Measurements from ENCODE around the gene SCCPDH.

The SCCPDH gene

DNA sequence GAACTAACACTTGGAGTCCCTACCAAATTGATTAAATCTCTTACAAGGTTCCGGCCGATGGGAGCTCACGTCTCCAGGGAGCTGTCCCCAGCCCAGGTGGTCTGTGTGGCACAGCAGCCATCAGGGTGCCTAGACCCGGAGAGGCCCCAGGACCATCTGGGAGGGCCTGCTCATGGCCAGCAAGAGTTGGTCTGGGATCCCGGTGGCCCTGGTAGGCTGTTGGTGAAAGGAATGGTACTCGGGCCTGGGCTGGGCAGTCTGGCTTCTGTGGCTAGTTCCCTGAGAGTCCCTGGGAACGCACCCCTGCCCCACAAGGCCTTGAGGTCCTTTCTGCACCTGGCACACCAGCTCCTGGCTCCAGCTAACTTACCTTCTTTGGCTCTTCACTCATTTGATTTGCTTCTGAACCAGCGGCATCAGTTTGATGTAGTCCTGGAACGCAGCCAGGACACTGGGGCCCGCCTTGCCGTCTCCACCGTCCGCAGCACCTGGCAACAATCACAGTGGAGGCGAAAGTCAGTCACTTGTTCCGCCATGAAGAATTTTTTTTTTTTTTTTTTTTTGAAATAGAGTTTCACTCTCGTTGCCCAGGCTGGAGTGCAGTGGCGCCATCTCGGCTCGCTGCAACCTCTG is 62.5 kb downstream of the SCCPDH start:
- DNase-seq: no peak

DNA sequence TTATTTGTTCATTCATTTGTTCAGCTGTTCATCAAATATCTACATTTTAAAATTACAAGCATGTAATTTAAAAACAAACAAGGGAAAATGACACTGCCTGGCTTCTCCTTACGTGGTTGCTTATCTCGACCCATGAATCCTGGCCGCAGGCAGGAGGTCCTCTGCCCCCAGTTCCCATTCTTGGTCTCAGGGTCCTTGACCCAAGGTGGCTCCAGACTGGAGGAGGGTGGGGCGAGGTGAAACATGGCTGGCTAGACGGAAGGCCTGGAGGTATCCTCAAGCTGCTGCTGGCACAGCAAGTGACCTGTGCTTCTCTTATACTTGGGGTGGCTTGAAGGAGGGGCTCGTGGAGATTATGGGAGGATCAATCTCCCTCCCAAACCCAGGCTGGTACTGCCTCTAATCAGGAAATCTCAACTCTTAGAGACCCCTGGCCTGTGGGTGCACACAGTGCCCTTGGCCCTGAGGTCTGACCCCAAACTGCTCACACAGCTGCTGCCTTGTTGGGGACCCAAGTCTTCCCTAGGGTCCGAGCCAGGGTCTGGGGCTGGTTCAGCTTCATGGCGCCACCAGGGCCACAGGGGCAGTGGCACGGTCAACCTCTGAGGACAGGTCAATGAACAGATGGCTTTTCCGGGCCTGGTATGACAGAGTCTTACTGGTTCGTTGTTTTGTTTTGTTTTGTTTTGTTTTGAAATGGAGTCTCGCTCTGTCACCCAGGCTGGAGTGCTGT is 63.7 kb downstream of the SCCPDH start:
- no peak for DNase-seq

DNA sequence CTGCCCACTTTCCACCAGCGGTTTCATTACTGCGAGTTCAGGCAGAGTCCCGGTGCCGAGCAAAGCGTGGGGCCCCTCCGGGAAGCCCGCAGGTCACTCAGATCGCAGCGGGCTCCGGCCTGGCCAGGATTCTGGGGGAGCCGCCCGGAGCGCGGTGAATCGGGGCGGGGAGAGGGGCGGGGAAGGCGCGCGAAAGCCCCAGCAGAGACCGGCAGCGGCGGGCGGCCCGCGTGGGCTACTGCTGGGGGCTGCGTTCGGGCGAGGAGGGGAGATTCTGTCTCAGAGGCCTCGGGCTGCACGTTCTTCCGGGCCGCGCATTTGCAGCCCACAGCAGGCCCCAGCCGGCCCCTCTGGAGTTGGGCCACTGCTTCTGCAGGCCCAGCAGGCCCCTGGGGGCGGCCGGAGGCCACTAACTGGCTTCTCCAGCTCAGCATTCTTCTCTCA is 64.7 kb downstream of the SCCPDH start:
- DNase-seq: no peak

DNA sequence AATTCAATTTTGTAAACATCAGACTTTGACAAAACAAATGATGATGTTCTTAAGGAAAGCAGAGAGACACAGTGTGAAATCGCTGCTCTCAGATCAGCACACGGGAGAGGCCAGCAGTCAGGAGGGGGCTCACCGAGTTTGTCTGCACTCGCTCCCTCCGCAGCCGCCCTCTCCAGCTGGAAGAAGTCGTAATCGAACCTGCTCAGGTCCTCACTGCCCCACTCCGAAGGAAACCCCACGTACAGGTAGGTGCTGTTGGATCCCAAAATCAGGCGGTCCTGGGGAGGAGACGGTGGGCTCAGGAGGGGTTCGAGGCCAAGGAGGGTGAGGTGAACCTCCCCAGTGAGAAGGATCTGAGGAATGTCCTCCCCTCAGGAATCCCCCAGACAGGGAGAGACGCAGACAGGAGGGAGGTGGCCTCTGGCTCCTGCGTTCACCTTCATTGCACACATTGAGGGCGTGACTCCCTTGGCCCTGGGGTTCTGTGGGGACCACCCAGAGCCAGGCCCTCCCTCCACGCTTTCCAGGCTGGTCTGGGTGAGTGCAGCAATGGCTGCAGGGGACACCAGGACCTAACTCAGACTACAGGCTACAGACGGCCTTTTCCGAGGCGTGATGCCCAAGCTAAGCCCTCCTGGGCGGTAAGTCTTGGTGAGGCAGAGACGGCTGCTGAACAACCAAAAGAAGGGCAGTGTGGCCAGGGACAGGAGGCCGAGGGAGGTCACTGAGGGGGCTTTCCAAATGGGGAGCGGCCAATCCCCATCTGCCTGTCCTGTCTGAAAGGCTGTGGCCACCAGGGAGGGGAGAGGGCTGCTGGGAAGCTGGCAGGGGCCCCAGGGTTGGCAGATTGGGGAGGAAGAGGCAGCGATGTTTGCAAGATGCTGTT is 65.5 kb downstream of the SCCPDH start:
- no peak for DNase-seq

DNA sequence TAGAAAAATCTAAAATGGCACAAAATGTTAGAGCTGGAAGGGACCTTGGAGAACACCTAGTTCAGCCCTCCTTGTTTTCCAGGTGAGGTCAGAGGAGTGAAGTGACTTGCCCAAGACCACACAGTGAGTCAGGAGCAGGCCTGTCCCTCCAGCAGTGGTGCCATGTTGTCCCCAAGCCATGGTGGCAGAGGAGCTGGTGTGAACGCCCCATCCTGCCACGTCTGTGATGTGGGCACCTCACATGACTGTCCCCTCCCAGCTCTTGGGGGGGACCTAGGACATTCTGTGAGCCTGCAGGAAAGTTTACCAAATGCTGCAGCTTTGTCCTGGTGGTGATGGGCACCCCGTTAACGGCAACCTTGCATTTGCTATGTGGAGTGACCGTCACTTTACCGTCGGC is 66.2 kb downstream of the SCCPDH start:
- DNase-seq: no peak

DNA sequence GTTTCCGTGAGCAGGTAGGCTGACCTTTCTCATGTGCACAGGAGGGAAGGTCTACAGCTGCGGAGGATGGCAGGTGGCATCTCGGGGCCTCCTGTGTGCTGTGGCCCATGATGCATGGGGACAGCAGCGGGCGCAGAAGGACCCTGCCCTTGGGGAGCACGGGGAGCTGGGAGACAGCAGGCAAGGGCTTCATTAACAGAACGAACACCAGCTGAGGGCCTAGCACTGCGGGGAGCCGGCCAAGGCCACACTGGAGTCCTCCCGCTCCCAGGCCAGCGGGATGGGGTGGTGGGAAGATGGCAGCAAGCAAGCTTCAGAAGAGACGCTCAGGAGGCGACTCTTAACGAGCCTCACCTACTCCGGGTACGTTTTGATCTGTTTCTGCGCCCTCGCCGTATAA is 66.6 kb downstream of the SCCPDH start:
- no peak for DNase-seq

DNA sequence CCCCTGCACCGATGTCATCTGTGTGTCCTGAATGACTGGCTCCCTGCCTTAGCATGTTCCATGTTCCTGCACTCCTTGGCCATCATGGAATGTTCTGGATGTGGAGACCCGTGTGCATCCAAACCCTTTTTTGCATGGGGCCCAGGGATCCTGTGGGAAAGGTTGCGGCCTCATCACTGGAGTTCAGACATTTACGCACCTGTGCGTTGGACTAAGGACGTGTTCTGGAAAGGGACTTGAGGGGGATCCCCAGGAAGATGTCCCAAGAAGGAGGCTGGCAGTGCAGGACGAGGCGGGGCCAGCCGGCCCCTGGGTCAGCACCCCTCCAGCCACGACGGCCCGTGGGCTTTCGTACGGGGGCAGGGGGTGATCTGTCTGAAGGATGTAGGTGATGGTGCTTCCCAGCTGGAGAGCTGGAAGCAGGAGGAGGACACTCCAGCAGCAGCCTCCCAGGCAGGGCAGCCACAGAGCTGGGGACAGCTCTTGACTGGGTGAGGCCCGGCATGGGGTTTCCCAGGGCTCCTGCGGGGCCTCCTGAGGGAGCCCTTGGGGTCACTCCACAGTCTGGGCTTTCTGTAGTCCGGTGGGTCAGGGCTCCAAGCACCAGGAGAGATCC is 67.2 kb downstream of the SCCPDH start:
- no peak for DNase-seq

DNA sequence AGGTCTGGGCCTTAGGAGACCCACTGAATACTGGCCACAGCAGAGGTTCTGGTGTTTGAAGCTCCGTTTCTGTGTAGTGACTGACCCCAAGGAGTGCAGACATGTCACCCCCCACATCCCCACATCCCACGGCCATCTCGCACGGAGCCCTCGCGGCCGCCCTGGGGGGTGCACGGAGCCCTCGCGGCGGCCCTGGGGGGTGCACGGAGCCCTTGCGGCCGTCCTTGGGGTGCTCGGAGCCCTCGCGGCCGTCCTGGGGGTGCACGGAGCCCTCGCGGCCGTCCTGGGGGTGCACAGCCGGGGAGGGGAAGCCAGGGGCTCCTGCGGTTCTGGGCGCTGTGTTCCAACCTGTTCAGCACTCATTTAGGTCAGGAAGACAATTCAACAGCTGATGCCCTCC is 68.4 kb downstream of the SCCPDH start:
- no peak for DNase-seq

DNA sequence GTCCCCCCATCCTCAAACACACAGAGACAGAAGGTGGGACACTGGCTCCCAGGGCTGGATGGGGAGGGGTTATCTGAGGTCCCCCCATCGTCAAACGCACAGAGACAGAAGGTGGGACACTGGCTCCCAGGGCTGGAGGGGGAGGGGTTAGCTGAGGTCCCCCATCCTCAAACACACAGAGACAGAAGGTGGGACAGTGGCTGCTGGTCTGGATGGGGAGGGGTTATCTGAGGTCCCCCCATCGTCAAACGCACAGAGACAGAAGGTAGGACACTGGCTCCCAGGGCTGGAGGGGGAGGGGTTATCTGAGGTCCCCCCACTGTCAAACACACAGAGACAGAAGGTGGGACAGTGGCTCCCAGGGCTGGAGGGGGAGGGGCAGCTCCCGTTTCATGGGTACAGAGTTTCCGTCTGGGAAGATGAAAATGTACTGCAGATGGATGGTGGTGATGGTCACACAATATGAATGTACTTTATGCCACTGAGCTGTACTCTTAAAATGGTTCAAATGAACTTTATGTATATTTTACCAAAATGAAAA is 69.2 kb downstream of the SCCPDH start:
- no peak for DNase-seq

DNA sequence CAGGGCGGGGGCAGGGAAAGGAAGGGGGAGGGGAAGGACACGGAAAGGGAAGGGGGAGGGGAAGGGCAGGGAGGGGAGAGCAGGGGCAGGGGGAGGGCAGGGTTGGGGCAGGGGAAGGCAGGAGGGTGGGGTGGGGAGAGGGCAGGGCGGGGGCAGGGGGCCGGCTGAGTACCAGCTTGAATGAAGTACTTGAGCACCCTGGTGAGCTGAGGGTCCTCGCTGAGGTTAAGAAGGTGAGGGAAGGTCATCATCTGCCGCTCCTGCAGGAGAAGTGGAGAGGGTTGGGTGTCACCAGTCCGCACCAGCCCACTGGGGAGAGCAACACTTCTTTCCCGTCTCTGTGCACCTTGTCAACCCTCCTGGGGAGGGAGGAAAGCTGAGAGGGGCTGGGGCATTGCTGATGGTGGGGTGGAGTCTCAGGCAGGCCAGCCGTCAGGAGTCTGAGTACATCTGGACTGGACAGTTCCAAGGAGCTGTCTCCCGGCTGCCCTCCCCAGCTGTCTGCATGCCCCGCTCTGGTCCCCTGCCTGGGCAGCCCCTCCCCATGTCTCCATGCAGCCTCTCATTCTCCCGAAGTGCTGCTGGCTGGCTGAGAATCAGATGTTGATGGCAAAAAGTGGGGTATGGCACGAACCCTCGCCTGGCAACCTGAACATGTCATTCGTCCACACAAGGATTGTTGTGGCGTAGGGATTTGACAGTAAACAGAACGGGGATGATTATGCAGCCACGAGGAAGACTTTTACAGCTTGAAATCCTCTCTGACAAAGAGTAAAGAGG is 70.0 kb downstream of the SCCPDH start:
- DNase-seq: no peak

DNA sequence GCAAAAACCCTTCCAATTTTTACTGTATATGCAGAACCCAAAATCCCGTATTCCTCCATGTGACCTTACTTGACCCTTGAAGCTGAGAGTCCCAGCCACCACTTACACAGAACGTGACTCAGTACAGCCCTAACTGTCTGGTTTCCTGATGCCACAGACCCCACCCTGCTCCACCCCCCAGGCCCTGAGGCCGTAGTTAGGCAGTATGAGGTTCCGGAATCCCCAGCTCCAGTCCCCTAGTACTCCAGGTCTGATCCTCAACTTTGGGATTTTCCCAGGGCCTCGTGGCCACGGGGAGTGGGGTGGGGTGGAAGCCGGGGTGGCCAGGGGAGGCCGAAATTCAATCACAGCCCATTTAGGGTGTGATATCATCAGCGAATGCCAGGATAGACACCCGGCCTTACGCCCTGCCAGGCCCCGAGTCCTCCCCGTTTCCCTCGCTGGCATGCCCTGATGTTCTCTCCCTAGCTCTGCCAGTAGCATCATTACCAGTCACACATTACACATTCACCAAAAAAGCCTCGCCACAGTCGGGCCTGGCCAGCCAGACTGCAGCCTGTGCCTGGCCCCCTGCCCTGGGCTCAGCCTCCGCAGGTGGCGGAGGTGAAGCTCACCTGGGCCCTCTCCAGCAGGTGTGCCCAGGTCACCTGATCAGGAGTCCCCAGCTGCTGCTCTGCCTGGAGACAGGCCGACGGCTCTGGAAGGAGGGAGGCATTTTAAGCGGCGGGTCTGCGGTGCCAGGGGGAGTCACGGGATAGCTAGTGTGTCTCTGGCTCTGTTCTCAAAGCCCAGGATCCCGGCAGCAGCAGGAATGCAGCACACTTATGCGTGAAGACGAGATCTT is 70.8 kb downstream of the SCCPDH start:
- no peak for DNase-seq

DNA sequence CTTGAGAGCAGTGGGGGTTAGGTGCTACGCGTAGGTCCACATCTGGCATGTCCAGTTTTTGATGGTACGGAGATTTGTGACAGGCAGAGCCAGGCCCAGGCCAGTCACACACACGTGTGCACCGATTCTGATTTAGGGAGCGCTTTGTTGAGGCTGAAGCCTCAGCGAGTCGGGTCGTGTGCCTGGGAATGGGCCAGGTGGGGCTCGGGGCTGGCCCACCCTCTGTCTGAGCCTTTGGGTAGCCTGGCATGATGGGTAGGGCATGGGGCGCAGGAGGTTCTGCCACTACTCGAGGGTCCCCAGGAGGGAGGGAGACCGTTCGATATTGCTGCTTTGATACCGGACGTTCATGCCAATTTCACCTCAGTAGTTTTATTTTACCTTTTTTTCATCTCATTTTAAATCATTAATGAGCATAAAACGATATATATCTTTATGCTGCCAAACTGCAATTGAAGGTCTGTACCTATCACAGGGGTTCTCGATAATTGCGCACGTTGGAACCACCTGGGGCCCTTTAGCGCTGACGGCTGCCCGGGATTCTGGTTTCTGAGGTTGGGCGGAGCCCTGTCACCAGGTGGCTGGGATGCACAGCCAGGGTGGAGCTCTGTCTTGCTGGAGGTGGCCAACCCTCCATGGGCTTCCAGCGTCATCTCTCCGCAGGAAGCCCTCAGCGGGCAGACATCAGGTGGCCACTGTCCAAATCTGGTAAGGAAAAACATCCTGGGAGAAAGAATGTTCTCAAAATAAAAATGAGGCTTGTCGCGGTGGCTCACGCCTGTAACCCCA is 71.9 kb downstream of the SCCPDH start:
- no peak for DNase-seq

DNA sequence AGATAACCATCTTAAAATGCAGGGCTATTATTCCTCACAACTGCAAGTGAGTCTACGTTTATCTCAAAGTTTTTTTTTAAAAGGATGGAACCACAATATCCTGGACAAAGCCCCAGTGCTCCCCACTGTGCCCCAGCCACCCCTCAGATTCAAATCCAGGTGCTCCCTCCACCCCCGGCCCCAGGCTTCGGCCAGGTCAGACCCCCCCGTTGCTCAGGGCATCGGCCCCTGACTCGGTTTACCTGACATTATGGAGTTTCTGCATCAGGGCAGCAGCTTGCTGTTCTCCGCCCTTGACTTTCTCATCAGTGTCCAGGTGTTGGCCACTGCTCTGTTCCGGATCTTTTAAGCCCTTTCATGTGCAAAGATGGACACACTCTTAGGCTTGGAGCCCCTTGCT is 72.9 kb downstream of the SCCPDH start:
- no peak for DNase-seq

DNA sequence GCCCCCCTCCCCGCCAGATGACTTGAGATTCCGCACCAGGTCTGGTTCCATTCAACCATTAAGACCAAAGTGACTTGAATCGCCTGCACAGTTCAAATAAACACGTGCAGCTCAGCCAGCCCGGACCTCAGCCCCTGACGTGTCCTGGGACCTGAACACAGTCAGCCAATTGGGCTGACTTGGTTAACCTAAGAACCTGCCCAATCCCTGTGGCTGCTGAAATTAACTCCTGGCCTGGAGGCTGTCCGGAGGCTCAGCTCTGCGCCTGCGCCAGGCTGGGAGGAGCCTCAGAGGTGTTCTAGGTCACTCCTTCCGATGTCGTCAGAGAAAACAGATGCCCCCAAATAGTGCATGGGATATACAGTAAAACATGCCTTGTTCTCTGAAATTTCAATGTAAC is 73.4 kb downstream of the SCCPDH start:
- no peak for DNase-seq

DNA sequence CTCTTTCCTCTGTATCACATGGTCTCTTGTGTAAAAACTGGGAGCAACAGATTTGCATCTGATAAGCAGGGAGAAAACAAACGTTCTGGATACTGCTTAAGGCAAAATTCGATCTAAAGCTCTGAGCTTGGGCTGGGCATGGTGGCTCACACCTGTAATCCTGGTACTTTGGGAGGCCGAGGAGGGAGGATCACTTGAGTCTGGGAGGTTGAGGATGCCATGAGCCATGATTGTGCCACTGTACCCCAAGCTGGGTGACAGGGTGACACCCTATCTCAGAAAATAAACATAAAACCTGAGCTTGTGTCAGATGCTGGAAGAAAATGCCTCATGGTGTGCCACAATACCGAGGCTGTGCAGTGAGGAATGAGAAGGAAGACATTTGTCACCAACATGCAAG is 73.9 kb downstream of the SCCPDH start:
- DNase-seq: no peak

DNA sequence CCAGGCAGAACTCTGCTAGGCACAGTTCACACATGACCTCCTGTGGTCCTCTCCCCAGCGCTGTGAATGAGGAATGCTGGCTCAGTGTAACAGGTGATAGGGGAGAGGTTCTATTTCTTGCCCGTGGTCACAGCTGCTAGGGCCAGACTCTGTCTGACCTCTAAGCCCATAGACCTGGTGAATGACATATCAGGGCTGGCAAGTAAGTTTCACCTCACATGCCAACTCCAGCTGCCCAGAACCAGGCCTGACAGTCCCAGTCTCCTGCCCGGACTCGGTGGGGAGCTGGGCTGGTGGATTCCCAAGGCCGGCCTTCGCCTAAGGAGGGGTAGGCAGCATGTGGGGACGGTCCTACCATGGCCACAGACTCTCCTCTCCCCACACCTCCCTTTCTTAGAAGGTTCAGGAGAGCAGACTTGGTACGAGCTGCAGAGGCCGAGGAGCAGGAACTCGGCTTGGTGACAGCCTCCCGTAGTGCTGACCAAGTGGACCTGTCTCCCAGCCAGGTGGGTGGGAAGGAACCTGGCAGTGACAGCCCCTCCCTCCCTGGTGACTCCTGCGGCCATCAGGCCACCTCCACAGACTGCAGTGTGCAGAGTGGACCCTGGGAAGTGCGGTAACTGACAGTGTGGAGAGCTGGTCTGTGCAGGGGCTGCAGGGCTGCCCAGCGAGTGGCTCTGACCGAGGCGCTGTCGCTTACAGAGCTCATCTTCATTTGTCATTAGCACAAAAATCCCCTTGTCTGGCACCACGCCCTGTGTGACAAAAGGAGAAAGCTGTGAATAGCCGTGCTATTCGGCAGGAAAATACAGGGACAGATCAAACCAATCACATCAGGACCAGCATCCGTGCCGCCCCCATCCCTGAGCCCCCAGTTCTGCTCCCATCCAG is 74.6 kb downstream of the SCCPDH start:
- no peak for DNase-seq

DNA sequence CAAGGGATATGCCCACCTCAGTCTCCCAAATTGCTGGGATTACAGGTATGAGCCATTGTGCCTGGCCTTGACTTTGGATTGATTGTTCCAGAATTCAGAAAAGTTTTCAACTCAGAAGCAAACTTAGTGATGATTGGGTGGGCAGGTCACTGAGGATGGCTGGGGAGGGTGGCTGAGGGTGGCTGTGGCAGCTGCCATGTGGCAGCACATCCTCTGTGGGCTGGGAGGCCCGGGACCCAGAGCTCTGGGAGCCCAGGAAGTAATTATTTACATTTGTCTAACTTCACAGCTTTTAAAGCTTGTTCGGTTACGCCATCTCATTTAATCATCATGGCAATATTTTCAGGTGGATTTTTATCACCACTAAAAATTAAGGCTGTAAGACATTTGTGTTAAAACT is 76.1 kb downstream of the SCCPDH start:
- no peak for DNase-seq

DNA sequence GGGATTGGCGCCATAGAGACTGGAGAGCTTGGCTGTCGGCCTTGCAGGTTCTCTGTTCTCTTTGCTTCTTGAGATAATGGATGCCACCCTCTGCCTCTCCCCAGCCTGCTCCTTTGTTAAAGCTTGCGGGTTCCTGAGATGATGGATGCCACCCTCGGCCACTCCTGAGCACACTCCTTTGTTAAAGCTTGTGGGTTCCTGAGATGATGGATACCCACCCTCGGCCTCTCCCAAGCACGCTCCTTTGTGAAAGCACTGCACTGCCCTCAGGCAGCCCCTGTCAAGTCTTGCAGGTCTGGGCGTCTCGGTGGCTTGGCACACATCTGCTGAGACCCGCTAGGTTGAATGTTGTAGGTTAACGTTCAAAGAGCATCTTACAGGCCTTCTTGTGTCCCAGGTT is 76.5 kb downstream of the SCCPDH start:
- no peak for DNase-seq
